HL-60 (cell line): ENCODE results near the gene ERBB4.

Experiments used
- CTCF ChIP-seq: IDR thresholded peaks from one replicate; pipeline ENCODE4 v1.5.1; 2011; ENCODE audit warnings: low read length, control low read depth, inconsistent platforms; ENCODE audit not compliant: insufficient read depth
- GABPA ChIP-seq: IDR thresholded peaks from 2 replicates; pipeline ENCODE4 v1.6.1; 2012; ENCODE audit warnings: low read depth
- POLR2AphosphoS5 ChIP-seq: IDR thresholded peaks from 2 replicates; pipeline ENCODE4 v1.6.1; 2012; ENCODE audit warnings: low read depth
- SPI1 ChIP-seq: IDR thresholded peaks from 2 replicates; pipeline ENCODE4 v1.6.1; 2012; ENCODE audit warnings: low read depth, mild to moderate bottlenecking, borderline replicate concordance

GRCh38 chr2:211994806-211995205 lies 543.8 kb downstream of the ERBB4 start:
- no peak for TF ChIP-seq CTCF
- no peak for TF ChIP-seq POLR2AphosphoS5
- no peak for TF ChIP-seq GABPA
- no peak for TF ChIP-seq SPI1
